Pancreas (tissue), 10 donors: ENCODE data around the gene ATG2B. TPM values are rescaled to one million over a fixed set of nuclear protein-coding genes. Genes with fewer than 3 reads are reported as not detected.
A peak's percentile ranks its signal among the peaks of the same experiment; 100 is the strongest.

Experiments
- ATAC-seq, 4 donors: fragments of 200-7000 bp; cut with Tn5 transposase; one replicate each; pipeline versions ENCODE4 v1.8.0 to v1.9.1; 2020; ENCODE audit warnings: mild to moderate bottlenecking in 4 of 4, moderate library complexity in 4 of 4
- DNase-seq, 6 donors: peaks; one replicate each; pipeline ENCODE4 v3.0.0-alpha.2; 2020
- FAIRE-seq: peaks from 2 replicates; lab custom pipeline; 2012; peaks lifted over from hg19 to GRCh38; lab: Jason Lieb, UNC
- H3K27ac ChIP-seq, 4 donors: fragments of 200-600 bp; sonication (generic); 1 replicate in 3 of 4; 2 replicates in 1 of 4; pipeline versions ENCODE4 v1.5.0 to v1.8.0; 2020
- H3K27me3 ChIP-seq, 4 donors: fragments of 200-600 bp; one replicate each; pipeline ENCODE4 v1.8.0; 2021
- H3K36me3 ChIP-seq, 3 donors: fragments of 200-600 bp; sonication (generic) in 1 of 3; one replicate each; pipeline versions ENCODE4 v1.5.0 to v1.8.0; 2020 to 2021
- H3K4me1 ChIP-seq, 3 donors: fragments of 200-600 bp; one replicate each; pipeline ENCODE4 v1.8.0; 2021
- H3K4me3 ChIP-seq, 4 donors: fragments of 200-600 bp; sonication (generic) in 2 of 4; one replicate each; pipeline versions ENCODE4 v1.5.0 to v1.8.0; 2020 to 2021
- H3K9me3 ChIP-seq, 4 donors: fragments of 200-600 bp; one replicate each; pipeline ENCODE4 v1.8.0; 2021
- WGBS, 2 donors: extraction: QIAGEN DNeasy Blood & Tissue Kit; methylation state at CpG; one replicate each; pipeline ENCODE4 v1.1.7; 2013; 5-methylcytosine and 5-hydroxymethylcytosine counted together
- intact Hi-C, 3 donors: fragments of 100-400 bp; cut with DNase I; formaldehyde crosslinking; loops; one replicate each; pipeline versions ENCODE4 v1.11.1 to v1.14.2; 2022
- polyA plus RNA-seq, 2 donors: library from polyadenylated mRNA; stranded (reverse); fragments of 200-250 nt; gene quantifications; one replicate each; pipeline ENCODE4 v1.2.3, GENCODE V29; 2013
- total RNA-seq, 6 donors: library from RNA; stranded (reverse); fragmentation: NEBNext Ultra II Directional in 4 of 6; extraction: Animal tissue kit (Norgen Biotek cat#: 25700) in 4 of 6; gene quantifications; one replicate each; pipeline versions ENCODE4 v1.2.1 to v1.2.4, GENCODE V29; 2021 to 2023
- TF ChIP-seq, protein P1 (sequence below), 4 donors: fragments of 200-600 bp; sonication (generic) in 3 of 4; IDR thresholded peaks; one replicate each; pipeline versions ENCODE4 v1.5.0 to v1.8.0; 2021; ENCODE audit warnings: antibody characterized with exemption in 4 of 4
- donor health status: healthy with polysubstance abuse.
- donor health status: DM: no; HTN: no; CAD: no; lungs with moderate emphysema.
- donor health status: DM: no; HTN: no; CAD: no.
- donor health status: control.
- donor health status: control.
- donor health status: Bipolar disorder and iron deficiency.
- donor health status: DM: yes; HTN: yes; CAD: no.
- donor health status: DM: no; HTN: no; CAD: no.
- donor health status: DM: no; HTN: no; CAD: no.
- donor health status: DM: yes; HTN: yes; CAD: no.

The ATG2B gene
- total and polyA plus RNA-seq, 8 donors = 7.4 to 23.4 (median 19.7) TPM

GRCh38 chr14:96252323-96252998 lies 110.7 kb downstream of the ATG2B start:
- no peak overlapping the region for H3K27ac ChIP-seq
- no peak overlapping the region for H3K4me3 ChIP-seq
- intact Hi-C loops = no loop called here
- WGBS, 2 donors = 90 to 94% methylated on average over 19 of the region's 19 CpGs
- no peak for ATAC-seq
- TF ChIP-seq, protein P1, sequence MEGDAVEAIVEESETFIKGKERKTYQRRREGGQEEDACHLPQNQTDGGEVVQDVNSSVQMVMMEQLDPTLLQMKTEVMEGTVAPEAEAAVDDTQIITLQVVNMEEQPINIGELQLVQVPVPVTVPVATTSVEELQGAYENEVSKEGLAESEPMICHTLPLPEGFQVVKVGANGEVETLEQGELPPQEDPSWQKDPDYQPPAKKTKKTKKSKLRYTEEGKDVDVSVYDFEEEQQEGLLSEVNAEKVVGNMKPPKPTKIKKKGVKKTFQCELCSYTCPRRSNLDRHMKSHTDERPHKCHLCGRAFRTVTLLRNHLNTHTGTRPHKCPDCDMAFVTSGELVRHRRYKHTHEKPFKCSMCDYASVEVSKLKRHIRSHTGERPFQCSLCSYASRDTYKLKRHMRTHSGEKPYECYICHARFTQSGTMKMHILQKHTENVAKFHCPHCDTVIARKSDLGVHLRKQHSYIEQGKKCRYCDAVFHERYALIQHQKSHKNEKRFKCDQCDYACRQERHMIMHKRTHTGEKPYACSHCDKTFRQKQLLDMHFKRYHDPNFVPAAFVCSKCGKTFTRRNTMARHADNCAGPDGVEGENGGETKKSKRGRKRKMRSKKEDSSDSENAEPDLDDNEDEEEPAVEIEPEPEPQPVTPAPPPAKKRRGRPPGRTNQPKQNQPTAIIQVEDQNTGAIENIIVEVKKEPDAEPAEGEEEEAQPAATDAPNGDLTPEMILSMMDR (IDR thresholded peaks at IDR 0.05) = no peak
- no peaks in the 10 kb centered on the region for H3K36me3 ChIP-seq
- no peaks in the 10 kb centered on the region for H3K9me3 ChIP-seq
- H3K4me1 ChIP-seq = no peaks in the 10 kb centered on the region
- DNase-seq = no peak
- no peaks in the 10 kb centered on the region for H3K27me3 ChIP-seq
- FAIRE-seq = no peak

DNA sequence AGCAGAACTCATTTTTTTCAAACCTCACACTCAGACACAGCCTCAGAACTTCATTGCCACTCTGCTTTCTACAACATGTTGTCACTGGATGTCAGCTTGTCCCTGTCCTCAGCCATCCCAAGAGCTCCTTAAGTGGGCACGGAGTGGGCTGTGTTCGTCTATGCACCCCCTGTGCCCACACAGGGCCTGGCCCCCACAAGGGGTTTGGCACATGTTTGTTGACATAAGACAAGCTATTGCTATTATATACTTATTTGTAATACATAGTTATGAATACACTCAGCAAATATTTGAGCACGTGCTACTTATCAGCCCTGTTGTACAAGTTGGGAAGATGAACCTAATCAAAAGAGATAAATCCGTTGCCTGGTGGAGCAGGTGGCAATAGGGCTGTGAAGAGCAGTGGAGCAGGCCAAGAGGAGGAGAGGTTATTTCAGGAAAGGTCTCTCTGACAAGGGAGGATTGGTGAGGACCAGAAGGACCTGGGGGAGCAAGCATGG lies 111.4 kb downstream of the ATG2B start:
- DNase-seq = no peak
- WGBS, 2 donors = 45 to 48% methylated on average over 4 of the region's 4 CpGs
- Histone ChIP-seq H3K4me1 (no peaks in the 10 kb centered on the region), H3K27me3 (no peaks in the 10 kb centered on the region), H3K4me3 (no peak overlapping the region), H3K36me3 (no peaks in the 10 kb centered on the region), H3K9me3 (no peaks in the 10 kb centered on the region), H3K27ac (no peak overlapping the region)
- intact Hi-C loops = no loop called here
- FAIRE-seq = no peak
- ATAC-seq = no peak
- TF ChIP-seq, protein P1 (IDR thresholded peaks at IDR 0.05) = no peak

- no peak for ATAC-seq
- 72 to 80% methylated on average over 3 of the region's 3 CpGs for WGBS, 2 donors
- no peak for FAIRE-seq
These were observed 112.7 kb downstream of the ATG2B start for GRCh38 chr14:96250485-96250884.

GRCh38 chr14:96249029-96249428 lies 114.1 kb downstream of the ATG2B start:
- 78 to 92% methylated on average over 5 of the region's 5 CpGs for WGBS, 2 donors
- TF ChIP-seq, protein P1 (IDR thresholded peaks at IDR 0.05) = no peak
- no peak overlapping the region for H3K27ac ChIP-seq
- no peaks in the 10 kb centered on the region for H3K4me1 ChIP-seq
- H3K36me3 ChIP-seq = no peaks in the 10 kb centered on the region
- H3K9me3 ChIP-seq = no peaks in the 10 kb centered on the region
- intact Hi-C loops = no loop called here
- ATAC-seq = peak in 3 of 4 donors; percentile 18 to 48 (median 40)
- no peaks in the 10 kb centered on the region for H3K27me3 ChIP-seq
- DNase-seq = no peak
- no peak overlapping the region for H3K4me3 ChIP-seq
- no peak for FAIRE-seq

More at GRCh38 chr14:96250485-96250884, 112.7 kb downstream of the ATG2B start:
- H3K27ac ChIP-seq = no peak overlapping the region
- H3K27me3 ChIP-seq = no peaks in the 10 kb centered on the region
- TF ChIP-seq, protein P1 (IDR thresholded peaks at IDR 0.05) = no peak
- intact Hi-C loops = no loop called here
- no peak overlapping the region for H3K4me3 ChIP-seq
- no peaks in the 10 kb centered on the region for H3K4me1 ChIP-seq
- no peaks in the 10 kb centered on the region for H3K36me3 ChIP-seq
- no peak for DNase-seq
- no peaks in the 10 kb centered on the region for H3K9me3 ChIP-seq

DNA sequence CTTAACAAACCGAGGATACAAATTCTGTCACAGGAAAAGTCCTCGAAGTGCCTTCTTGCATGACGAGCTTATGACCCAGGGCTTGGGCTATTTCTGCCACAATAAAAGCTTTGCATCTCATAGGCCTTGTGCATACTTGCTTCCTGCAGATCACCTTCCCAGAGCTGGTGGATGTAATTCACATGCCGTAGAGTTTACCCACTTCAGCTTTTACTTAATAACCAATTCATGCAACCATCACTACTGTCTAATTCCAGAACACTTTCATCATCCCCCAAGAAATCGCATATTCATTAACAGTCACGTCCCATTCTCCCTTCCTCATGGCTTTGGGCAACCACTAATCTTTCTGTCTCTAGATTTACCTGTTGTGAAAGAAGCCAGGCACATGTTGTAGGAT lies 116.1 kb downstream of the ATG2B start:
- Histone ChIP-seq H3K4me1 (no peaks in the 10 kb centered on the region), H3K4me3 (no peak overlapping the region), H3K27me3 (no peaks in the 10 kb centered on the region), H3K36me3 (peaks cover 0 to 1% (median 0%) of the 10 kb centered on the region in 3 donors), H3K9me3 (no peaks in the 10 kb centered on the region), H3K27ac (no peak overlapping the region)
- WGBS, 2 donors = 72 to 84% methylated on average over 6 of the region's 6 CpGs
- TF ChIP-seq, protein P1 (IDR thresholded peaks at IDR 0.05) = no peak
- DNase-seq = no peak
- FAIRE-seq = no peak
- ATAC-seq = no peak
- intact Hi-C loops = no loop called here
